HCT116 (cell line): ENCODE measurements around the gene SERGEF. TPM values are rescaled to one million over a fixed set of nuclear protein-coding genes. Genes with fewer than 3 reads are reported as not detected.

ENCODE experiments used
- ATAC-seq: fragments of 200-7000 bp; cut with Tn5 transposase; 2 replicates; pipeline ENCODE4 v1.9.1; 2020; ENCODE audit warnings: mild to moderate bottlenecking, moderate library complexity
- BruUV-seq: library from RNA; stranded (reverse); fragments of 400-500 nt; replicated peaks from 2 replicates; lab custom pipeline; 2021; lab: Mats Ljungman, UMichigan
- CTCF ChIA-PET: fragments of 300-600 bp; sonication (Branson Sonifier 250); formaldehyde crosslinking; loops from one replicate; lab custom pipeline; 2021; ENCODE audit warnings: antibody characterized with exemption; lab: Charles Lee
- POLR2A ChIA-PET: fragments of 300-600, 350-600 bp; sonication (Branson Sonifier 250); formaldehyde crosslinking; loops from one replicate; lab custom pipeline; 2021; ENCODE audit warnings: antibody characterized with exemption; lab: Charles Lee
- RAD21 ChIA-PET, 2 experiments: fragments of 300-600 bp; sonication (Branson Sonifier 250); formaldehyde crosslinking; loops; one replicate each; lab custom pipeline; 2023; ENCODE audit warnings: low total read pairs in 2 of 2; ENCODE audit not compliant: uncharacterized antibody in 2 of 2, unreplicated experiment in 2 of 2, low non-redundant PET in 1 of 2; lab: Charles Lee
- DNase-seq: peaks from one replicate; pipeline ENCODE4 v3.0.0-alpha.2; 2010; ENCODE audit warnings: low read depth, low spot score
- H2AFZ ChIP-seq: fragments of 200-600 bp; shearing (Covaris generic), sonication (generic); 2 replicates; pipeline ENCODE4 v1.6.1; 2017; ENCODE audit warnings: low read depth, mixed run types, mixed read lengths, antibody characterized with exemption, low read length; ENCODE audit not compliant: poor library complexity, severe bottlenecking
- H3K27ac ChIP-seq: 2 replicates; pipeline ENCODE4 v1.5.1; 2012; ENCODE audit warnings: low read depth, low read length
- H3K27me3 ChIP-seq: fragments of 200-600 bp; sonication (generic); 2 replicates; pipeline ENCODE4 v1.6.1; 2016; ENCODE audit warnings: mixed run types, low read length, mixed read lengths; ENCODE audit not compliant: insufficient read depth
- H3K36me3 ChIP-seq, 2 experiments: fragments of 200-500 bp in 1 of 2; fragments of 200-600 bp in 1 of 2; sonication (Bioruptor generic) in 1 of 2; sonication (generic) in 1 of 2; 2 replicates each; pipeline versions ENCODE4 v1.5.1 to v1.6.1; 2014 to 2016; ENCODE audit warnings: low read length in 2 of 2, inconsistent platforms in 1 of 2, mixed read lengths in 1 of 2, mixed run types in 1 of 2; ENCODE audit not compliant: insufficient read depth in 2 of 2, control insufficient read depth in 1 of 2
- H3K4me1 ChIP-seq, 2 experiments: fragments of 200-600 bp in 1 of 2; sonication (generic) in 1 of 2; 2 replicates each; pipeline versions ENCODE4 v1.5.1 to v1.6.1; 2012 to 2017; ENCODE audit warnings: low read length in 2 of 2, inconsistent platforms in 1 of 2, mild to moderate bottlenecking in 1 of 2, mixed read lengths in 1 of 2, mixed run types in 1 of 2, moderate library complexity in 1 of 2; ENCODE audit not compliant: insufficient read depth in 2 of 2, control insufficient read depth in 1 of 2
- H3K4me2 ChIP-seq: fragments of 200-600 bp; sonication (generic); 2 replicates; pipeline ENCODE4 v1.6.1; 2017; ENCODE audit warnings: mixed run types, low read length, mixed read lengths
- H3K4me3 ChIP-seq, 2 experiments: fragments of 200-600 bp in 1 of 2; sonication (generic) in 1 of 2; replicated peaks in 1 of 2; 2 replicates each; pipeline ENCODE4 v1.5.1; 2011 to 2016; ENCODE audit warnings: low read length in 2 of 2, control low read depth in 1 of 2, low read depth in 1 of 2, mild to moderate bottlenecking in 1 of 2, mixed read lengths in 1 of 2, mixed run types in 1 of 2
- H3K79me2 ChIP-seq: fragments of 200-600 bp; sonication (generic); 2 replicates; pipeline ENCODE4 v1.6.1; 2017; ENCODE audit warnings: mild to moderate bottlenecking, mixed run types, low read length, moderate library complexity, mixed read lengths; ENCODE audit not compliant: insufficient read depth
- H3K9ac ChIP-seq: fragments of 200-600 bp; sonication (generic); 2 replicates; pipeline ENCODE4 v1.6.1; 2016; ENCODE audit warnings: low read length, mixed read lengths
- H3K9me2 ChIP-seq: fragments of 200-600 bp; sonication (generic), shearing (Covaris generic); 2 replicates; pipeline ENCODE4 v1.6.1; 2017; ENCODE audit warnings: mixed run types, mild to moderate bottlenecking, moderate library complexity; ENCODE audit not compliant: insufficient read depth
- H3K9me3 ChIP-seq, 2 experiments: fragments of 200-500 bp in 1 of 2; fragments of 200-600 bp in 1 of 2; sonication (Bioruptor generic) in 1 of 2; sonication (generic) in 1 of 2; 2 replicates each; pipeline ENCODE4 v1.6.1; 2014 to 2017; ENCODE audit warnings: low read length in 2 of 2, mixed read lengths in 2 of 2, inconsistent platforms in 1 of 2, low read depth in 1 of 2, mild to moderate bottlenecking in 1 of 2, mixed run types in 1 of 2, moderate library complexity in 1 of 2; ENCODE audit not compliant: control insufficient read depth in 1 of 2, insufficient read depth in 1 of 2
- H4K20me1 ChIP-seq: fragments of 200-600 bp; sonication (generic), shearing (Covaris generic); 2 replicates; pipeline ENCODE4 v1.6.1; 2017; ENCODE audit warnings: mixed run types, mild to moderate bottlenecking, moderate library complexity; ENCODE audit not compliant: insufficient read depth
- CBX3 ChIP-seq: IDR thresholded peaks from 2 replicates; pipeline ENCODE4 v1.6.1; 2012; ENCODE audit warnings: low read depth
- CEBPB ChIP-seq: IDR thresholded peaks from 2 replicates; pipeline ENCODE4 v1.6.1; 2012; ENCODE audit warnings: low read depth
- CTCF ChIP-seq, 3 experiments: fragments of 200-600 bp in 1 of 3; sonication (generic) in 1 of 3; IDR thresholded peaks in 2 of 3; conservative IDR thresholded peaks in 1 of 3; 2 replicates each; pipeline ENCODE4 v1.5.1; 2012 to 2017; ENCODE audit warnings: low read depth in 2 of 3, low read length in 2 of 3, antibody characterized with exemption in 1 of 3, borderline replicate concordance in 1 of 3, control low read depth in 1 of 3, mild to moderate bottlenecking in 1 of 3, mixed read lengths in 1 of 3, mixed run types in 1 of 3, moderate library complexity in 1 of 3; ENCODE audit not compliant: insufficient read depth in 1 of 3
- ELF1 ChIP-seq: IDR thresholded peaks from 2 replicates; pipeline ENCODE4 v1.6.1; 2012; ENCODE audit warnings: low read depth, borderline replicate concordance
- EZH2phosphoT487 ChIP-seq: fragments of 200-600 bp; IDR thresholded peaks from 2 replicates; pipeline ENCODE4 v1.6.1; 2018; ENCODE audit warnings: antibody characterized with exemption, borderline replicate concordance
- FOSL1 ChIP-seq: IDR thresholded peaks from 2 replicates; pipeline ENCODE4 v1.6.1; 2012; ENCODE audit warnings: low read depth
- JUND ChIP-seq: IDR thresholded peaks from 2 replicates; pipeline ENCODE4 v1.6.1; 2012
- POLR2A ChIP-seq: IDR thresholded peaks from 2 replicates; pipeline ENCODE4 v1.7.0; 2011; ENCODE audit warnings: borderline replicate concordance; ENCODE audit not compliant: insufficient read depth, insufficient read length; ENCODE audit errors: extremely low read depth
- POLR2AphosphoS5 ChIP-seq: IDR thresholded peaks from 2 replicates; pipeline ENCODE4 v1.6.1; 2011; ENCODE audit warnings: mild to moderate bottlenecking, low read depth, low read length, moderate library complexity
- RAD21 ChIP-seq: IDR thresholded peaks from 2 replicates; pipeline ENCODE4 v1.6.1; 2012; ENCODE audit warnings: low read depth, mild to moderate bottlenecking
- SP1 ChIP-seq: IDR thresholded peaks from 2 replicates; pipeline ENCODE4 v1.6.1; 2012; ENCODE audit warnings: low read depth
- SRF ChIP-seq: IDR thresholded peaks from 2 replicates; pipeline ENCODE4 v1.6.1; 2012; ENCODE audit warnings: low read depth
- TCF7L2 ChIP-seq: IDR thresholded peaks from 2 replicates; pipeline ENCODE4 v1.7.0; 2011; ENCODE audit warnings: borderline replicate concordance, inconsistent platforms; ENCODE audit not compliant: insufficient read depth, insufficient read length; ENCODE audit errors: extremely low read depth
- YY1 ChIP-seq: IDR thresholded peaks from 2 replicates; pipeline ENCODE4 v1.6.1; 2011; ENCODE audit warnings: low read length, low read depth, moderate library complexity, mild to moderate bottlenecking; ENCODE audit not compliant: insufficient replicate concordance; ENCODE audit errors: extremely low read depth
- ZFX ChIP-seq: fragments of 450-650 bp; IDR thresholded peaks from 2 replicates; pipeline ENCODE4 v1.6.1; 2017
- intact Hi-C: fragments of 100-400 bp; cut with micrococcal nuclease; formaldehyde crosslinking; loops from 2 replicates; pipeline ENCODE4 v1.10.0; 2022
- total RNA-seq: library from RNA; stranded (reverse); gene quantifications from one replicate; pipeline ENCODE4 v1.2.1, GENCODE V29; 2021; ENCODE audit not compliant: unreplicated experiment
- TF ChIP-seq, protein P1 (sequence below): IDR thresholded peaks from 2 replicates; pipeline ENCODE4 v1.6.1; 2012; ENCODE audit warnings: low read depth

The SERGEF gene
- total RNA-seq, 1 experiment from 2014 or later: 32.8 TPM

DNA sequence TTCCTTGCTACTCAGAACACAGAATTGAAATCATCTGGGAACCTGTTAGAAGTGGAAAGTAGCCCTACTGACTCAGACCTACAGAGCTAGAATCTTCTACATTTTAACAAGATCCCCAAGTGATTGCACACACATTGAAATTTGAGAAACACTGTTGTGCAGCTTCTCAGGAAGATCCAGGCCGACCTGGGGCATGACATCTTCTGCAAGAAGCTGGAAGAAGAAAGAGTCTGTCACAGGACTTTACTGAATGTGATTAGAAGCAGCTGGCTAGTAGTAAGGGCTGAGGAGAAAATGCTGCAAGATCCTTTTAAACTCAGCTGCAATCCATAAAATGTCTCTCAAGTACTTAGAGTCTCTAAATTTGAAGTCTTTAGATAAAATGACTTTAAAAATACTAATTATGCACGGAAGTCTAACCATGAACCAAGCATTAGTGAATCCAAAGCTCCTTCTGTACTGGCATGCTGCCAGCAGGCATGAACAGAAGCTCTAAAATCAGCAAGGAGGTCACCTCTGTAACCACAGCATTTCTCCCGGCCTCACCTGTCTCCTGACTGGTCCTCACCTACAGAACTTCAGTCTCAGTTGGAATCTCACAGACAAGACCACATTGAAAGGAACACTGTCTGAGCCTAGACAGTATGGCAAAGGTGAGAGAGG lies 85.0 kb downstream of the SERGEF start (continued):
- TF ChIP-seq, protein P1, sequence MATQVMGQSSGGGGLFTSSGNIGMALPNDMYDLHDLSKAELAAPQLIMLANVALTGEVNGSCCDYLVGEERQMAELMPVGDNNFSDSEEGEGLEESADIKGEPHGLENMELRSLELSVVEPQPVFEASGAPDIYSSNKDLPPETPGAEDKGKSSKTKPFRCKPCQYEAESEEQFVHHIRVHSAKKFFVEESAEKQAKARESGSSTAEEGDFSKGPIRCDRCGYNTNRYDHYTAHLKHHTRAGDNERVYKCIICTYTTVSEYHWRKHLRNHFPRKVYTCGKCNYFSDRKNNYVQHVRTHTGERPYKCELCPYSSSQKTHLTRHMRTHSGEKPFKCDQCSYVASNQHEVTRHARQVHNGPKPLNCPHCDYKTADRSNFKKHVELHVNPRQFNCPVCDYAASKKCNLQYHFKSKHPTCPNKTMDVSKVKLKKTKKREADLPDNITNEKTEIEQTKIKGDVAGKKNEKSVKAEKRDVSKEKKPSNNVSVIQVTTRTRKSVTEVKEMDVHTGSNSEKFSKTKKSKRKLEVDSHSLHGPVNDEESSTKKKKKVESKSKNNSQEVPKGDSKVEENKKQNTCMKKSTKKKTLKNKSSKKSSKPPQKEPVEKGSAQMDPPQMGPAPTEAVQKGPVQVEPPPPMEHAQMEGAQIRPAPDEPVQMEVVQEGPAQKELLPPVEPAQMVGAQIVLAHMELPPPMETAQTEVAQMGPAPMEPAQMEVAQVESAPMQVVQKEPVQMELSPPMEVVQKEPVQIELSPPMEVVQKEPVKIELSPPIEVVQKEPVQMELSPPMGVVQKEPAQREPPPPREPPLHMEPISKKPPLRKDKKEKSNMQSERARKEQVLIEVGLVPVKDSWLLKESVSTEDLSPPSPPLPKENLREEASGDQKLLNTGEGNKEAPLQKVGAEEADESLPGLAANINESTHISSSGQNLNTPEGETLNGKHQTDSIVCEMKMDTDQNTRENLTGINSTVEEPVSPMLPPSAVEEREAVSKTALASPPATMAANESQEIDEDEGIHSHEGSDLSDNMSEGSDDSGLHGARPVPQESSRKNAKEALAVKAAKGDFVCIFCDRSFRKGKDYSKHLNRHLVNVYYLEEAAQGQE: no peak
- TF ChIP-seq JUND (no peak), POLR2AphosphoS5 (no peak), FOSL1 (no peak), EZH2phosphoT487 (no peak), RAD21 (no peak)

DNA sequence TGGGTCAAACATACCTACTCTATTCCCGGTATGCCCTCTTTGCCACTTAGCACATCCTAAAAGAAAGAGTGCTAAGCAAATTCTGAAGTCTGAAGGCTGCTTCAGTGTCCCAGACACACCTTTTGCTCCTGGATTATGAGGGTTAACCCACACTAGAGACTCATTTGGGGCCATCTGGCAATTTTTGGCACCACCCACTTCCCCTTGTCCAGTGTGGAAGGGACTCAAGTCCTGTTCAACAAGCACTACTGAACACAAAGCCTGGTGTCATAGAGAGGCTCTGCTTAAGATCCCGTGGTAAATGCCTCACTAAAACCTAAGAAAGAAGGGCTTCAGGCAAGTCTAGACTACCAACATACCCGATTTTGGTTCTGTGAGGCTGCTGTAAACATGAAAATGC lies 85.8 kb downstream of the SERGEF start:
- no peaks in the 10 kb centered on the region for H3K4me1 ChIP-seq
- no peak overlapping the region for H3K9ac ChIP-seq
- DNase-seq (no peak), ATAC-seq (no peak)
- no peaks in the 10 kb centered on the region for H3K36me3 ChIP-seq
- H3K79me2 ChIP-seq: no peaks in the 10 kb centered on the region
- H4K20me1 ChIP-seq: no peaks in the 10 kb centered on the region
- H3K4me3 ChIP-seq: no peak overlapping the region
- no peak overlapping the region for H3K4me2 ChIP-seq
- H3K27ac ChIP-seq: no peak overlapping the region
- intact Hi-C loops: no loop called here
- BruUV-seq: no TSS peak
- no peak overlapping the region for H2AFZ ChIP-seq
- no peaks in the 10 kb centered on the region for H3K9me3 ChIP-seq
- ChIA-PET CTCF (no interaction called here), RAD21 (no interaction called here), POLR2A (no interaction called here)
- H3K9me2 ChIP-seq: no peaks in the 10 kb centered on the region
- H3K27me3 ChIP-seq: no peaks in the 10 kb centered on the region
- TF ChIP-seq SRF (no peak), SP1 (no peak), POLR2A (no peak), EZH2phosphoT487 (no peak), ZFX (no peak), ELF1 (no peak), POLR2AphosphoS5 (no peak), CTCF (IDR thresholded peaks at IDR 0.05 in 2 of 3, conservative IDR thresholded peaks at IDR 0.05 in 1 of 3; ENCODE audit: borderline replicate concordance in 1 of 3, insufficient read depth in 1 of 3, low read depth in 2 of 3, low read length in 2 of 3) (no peak), CEBPB (no peak), YY1 (no peak), CBX3 (no peak), TCF7L2 (no peak)
- TF ChIP-seq, protein P1: no peak
